ENCODE data around the gene SEH1L. TPM values are rescaled to one million over a fixed set of nuclear protein-coding genes. Genes with fewer than 3 reads are reported as not detected.
A peak's percentile ranks its signal among the peaks of the same experiment; 100 is the strongest.
"Not testable (repeated sequence)": the region's sequence is repeated elsewhere in the genome, so short reads cannot be mapped to it uniquely, and the experiment has no call there.

SEH1L gene
- total RNA-seq, 1 donor from 2014 or later = 40.1 TPM

DNA sequence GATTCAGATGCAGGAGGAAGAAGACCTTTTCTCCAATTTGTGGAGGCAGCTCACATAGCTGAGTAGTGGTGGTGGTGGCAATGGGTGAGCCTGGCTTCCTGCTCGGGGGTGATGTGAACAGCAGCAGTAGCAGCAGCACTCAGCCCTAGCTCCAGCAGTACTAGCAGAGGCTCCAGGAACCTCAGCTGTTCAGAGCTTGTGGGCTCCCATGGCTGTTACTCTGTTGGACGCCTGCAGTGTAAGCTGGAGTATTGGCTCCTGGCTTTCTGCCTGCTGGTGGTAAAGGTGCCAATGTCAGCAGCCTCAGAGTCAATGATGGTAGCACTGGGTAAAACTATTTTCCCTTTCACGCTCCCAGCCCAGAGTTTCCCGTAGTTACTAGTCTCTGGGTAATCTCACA is 3.1 kb upstream of the SEH1L start:
- DNase-seq = no peak

- DNase-seq = peak; percentile 22
Observed at GRCh38 chr18:12946549-12947284, 1.1 kb upstream of the SEH1L start.

- peak; percentile 89 for DNase-seq
Observed at GRCh38 chr18:12948050-12948804, 416 bp downstream of the SEH1L start.

- no peak for DNase-seq
Observed at GRCh38 chr18:12958478-12958877, 10.7 kb downstream of the SEH1L start.

DNA sequence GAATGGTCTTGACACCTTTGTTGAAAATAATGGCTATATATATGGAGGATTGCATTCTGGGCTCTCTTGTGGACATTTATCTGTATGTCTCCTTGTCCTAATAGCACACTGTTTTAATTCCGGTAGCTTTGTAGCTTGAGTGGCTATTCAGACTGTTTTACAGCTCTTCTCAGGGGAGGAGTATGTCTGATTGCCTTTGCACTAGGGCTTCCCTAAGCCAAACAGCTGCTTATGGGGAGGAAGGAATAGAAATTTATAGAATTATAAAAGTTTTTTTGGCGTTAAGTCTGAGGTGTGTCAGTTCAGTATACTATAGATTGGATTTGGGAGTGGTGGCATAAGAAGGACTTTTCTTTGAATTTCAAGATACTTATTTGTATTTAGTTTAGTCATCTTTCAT is 12.6 kb downstream of the SEH1L start:
- no peak for DNase-seq

DNA sequence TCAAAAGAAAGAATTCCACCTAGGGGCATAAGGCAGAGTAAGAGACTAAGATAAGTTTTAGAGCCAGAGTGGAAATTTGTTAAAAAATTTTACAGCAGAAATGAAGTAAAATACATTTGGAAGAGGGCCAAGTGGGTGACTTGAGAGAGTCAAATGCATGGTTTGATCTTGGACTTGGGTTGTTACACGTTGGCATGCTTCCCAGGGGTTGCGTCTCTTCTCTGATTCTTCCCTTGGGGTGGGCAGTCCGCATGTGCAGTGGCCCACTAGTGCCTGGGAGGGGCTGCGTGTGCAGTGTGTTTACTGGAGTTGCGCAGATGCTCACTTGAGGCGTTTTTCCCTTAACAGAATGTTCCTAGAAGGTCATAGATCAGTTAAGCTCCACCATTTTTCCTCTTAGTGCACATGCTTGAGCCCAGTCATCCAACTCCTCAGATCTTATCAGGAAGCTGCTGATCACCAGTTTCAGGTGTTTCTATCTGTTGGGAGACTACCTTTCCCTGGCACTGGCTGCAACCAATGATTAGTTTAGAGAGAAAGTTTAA is 13.1 kb downstream of the SEH1L start:
- no peak for DNase-seq

- no peak for DNase-seq
Observed at GRCh38 chr18:12963069-12963468, 15.3 kb downstream of the SEH1L start.

DNA sequence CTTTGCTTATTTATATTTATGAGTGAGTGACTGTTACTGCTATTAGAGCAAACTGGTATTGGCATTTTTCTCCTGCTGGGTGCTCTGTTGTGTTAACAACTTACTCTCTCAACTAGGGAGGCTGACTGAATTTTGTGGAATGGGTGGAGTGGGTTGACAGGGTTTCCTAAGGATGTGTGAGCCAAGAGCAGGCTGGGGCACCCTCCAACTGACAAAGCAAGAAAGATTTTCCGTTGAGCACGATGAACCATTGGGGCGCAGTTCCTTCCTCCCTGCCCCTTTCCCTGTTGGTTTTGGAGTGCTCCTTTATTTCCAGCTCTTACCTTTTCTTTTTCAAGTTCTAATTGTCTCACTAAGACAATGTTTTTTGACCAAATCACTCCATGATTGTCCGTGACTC is 20.3 kb downstream of the SEH1L start:
- DNase-seq = no peak

DNA sequence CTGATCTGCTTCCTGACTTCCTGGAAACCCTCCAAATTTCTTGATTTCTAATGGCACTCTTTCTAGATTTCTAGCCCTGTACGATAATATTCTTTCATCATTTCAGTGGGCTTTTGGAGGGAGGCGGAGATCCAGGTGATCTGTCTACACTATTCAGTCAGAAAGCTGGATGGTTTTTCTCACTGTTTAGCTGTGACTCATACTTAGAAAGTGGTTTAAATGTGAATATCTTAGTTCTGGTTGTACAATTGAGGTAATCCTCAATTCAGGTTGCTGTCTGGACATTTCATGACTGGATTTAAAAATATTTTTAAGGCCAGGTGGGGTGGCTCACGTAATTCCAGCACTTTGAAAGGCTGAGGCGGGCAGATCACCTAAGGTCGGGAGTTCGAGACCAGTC is 20.8 kb downstream of the SEH1L start:
- DNase-seq = no peak

- no peak for DNase-seq
Observed at GRCh38 chr18:12973562-12974213, 25.9 kb downstream of the SEH1L start.

DNA sequence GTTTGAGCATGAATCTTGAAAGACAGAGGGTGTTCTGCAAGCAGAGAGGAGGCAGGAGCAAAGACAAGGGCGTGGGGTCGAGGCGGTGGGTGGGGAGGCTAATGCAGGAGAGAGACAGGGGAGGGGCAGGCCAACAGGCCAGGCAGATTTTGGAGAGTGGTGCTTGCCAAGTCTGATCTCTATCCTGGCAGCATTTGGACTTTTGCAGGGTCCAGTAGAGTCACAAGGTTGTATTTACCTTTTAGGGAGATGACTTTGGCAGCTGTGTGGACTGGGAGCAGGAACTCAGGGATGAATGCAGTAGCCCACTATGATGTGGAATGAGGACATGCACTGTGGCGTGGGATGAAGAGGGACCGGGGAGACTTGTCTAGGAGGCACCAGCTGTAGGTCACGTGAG is 27.7 kb downstream of the SEH1L start:
- no peak for DNase-seq

DNA sequence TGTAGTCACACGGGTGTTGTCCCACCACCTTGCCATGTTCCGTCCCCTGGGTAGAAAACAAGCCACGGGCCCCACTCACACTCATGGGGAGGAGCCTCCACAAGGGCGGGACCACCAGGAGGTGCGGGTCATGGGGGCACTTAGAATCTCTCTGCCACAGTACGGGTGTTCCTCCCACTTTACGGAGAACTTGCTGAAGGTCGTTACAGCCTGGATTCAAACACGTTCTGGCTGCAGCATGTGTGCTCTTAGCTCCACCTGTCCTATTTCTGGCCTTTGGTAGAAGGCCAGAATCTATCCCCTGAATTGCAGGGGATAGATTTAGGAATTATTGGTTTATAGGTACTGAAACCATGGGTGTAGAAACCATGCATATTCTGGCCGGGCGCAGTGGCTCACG is 28.5 kb downstream of the SEH1L start:
- DNase-seq = no peak

- DNase-seq = not testable (repeated sequence)
Observed at GRCh38 chr18:12980065-12980464, 32.3 kb downstream of the SEH1L start.

DNA sequence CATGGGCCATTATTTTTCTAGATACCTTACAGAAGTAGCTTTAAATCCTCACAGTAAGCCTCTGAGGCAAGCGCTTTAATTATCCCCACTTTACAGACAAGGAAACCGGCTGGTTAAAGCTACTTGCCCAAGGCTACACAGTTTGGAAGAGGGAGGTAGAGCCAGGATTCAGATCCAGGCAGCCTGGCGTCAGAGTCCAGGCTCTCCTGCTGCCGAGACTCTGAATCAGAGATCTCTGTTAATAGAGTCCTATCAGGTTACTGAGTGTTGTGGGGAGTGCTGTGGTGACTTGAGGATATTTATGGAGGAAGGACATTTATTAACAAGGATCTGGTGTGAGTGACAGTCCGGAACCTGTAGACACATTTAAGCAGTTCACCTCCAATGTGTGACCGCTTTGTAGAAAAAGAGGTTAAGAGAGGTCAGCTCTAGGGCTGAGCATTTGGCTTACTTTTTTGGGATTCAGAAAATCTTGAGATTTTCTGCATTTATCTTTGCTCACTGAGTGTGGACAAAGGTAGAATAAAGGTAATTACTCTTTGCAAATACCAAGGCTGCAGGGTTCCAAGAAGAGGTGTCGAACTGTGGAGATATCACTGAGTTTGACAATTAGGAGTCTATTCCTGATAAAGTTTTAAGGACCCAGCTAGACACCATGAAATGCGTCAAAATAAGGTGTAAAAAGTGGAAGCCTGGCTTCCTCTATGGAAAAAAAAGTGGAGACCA is 41.7 kb downstream of the SEH1L start:
- DNase-seq = no peak

DNA sequence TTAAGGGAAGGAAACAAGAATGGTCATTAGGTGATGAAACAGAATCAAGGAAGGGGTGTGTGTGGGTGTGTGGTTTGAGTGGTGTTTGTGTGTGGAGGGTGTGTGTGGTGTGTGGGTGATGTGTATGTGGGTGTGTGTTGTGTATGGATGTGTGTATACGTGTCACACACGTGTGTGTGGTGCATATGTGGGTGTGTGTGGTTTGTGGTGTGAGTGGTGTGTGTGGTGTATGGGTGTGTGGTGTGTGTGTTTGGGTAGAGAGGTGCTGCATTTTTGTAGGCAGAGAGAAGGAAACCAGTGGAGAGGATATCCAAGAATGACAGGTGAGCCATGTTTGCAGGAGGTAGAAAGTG is 42.3 kb downstream of the SEH1L start:
- no peak for DNase-seq

- DNase-seq = no peak
Observed at GRCh38 chr18:12990641-12990966, 42.8 kb downstream of the SEH1L start.

GRCh38 chr18:12990967-12991820 is 43.4 kb downstream of the SEH1L start, which contains the start of gene CEP192:
Gene CEP192 (plus strand): TSS chr18:12991362. CDS start chr18:12999425, 8,063 bp downstream.
- DNase-seq = peak; percentile 98

GRCh38 chr18:12991821-12992179 is 44.0 kb downstream of the SEH1L start:
- no peak for DNase-seq

DNA sequence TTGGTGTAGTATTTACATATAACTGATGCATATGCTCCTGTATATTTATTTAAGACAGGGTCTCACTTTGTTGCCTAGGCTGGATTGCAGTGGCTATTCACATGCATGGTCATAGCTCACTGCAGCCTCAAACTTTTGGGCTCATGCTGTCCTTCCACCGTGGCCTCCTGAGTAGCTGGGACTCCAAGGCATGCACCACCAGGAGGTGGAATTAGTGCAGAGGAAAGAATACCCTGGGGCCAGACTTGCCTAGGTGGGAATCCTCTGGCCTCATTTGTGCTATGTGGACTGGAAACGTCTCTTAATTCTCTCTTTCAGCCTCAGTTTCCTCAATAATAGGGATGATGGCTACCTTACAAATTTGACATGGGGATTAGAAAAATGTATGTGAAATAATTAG is 45.6 kb downstream of the SEH1L start:
- DNase-seq = no peak

DNA sequence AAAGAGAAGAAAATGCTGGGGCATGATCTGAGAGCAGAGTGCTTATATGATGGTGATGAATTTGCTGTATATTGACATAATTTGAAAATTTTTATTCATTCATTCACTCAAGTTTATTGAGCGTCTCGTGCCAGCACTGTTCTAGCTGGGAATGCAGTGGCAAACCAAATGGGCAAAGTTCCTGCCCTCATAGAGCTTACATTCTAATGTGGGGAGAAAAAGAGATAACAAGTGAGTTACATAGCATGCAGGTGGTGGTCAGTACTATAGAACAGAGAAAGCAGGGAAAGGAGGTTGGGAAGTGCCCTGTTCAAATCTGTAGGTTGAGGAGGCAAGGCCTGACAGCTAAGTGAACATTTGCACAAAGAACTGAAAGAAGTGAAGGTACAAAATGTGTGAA is 47.6 kb downstream of the SEH1L start:
- DNase-seq = no peak

DNA sequence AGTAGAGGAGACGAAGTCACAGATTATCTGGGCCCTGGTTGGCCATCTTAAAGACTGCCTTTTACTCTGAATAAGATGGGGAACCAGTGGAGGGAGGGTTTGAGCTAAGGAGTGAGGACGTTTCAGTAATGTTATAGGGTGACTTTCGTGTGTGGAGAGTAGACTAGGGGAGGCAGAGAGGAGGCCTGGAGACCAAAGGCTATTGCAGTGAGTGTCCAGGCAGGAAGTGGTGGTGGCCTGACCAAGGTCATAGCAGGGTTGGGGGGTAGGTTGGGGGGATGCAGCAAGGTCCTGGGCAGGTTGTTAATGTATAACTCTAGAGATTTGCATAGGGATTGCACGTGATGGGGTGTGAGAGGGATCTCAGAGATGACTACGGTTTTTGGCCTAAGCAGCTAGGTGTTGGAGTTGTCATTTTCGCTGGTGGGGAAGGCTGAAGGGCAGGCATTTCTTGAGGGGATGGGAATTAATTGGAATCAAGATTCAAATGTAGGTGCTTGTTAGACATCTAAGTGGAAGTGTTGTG is 48.2 kb downstream of the SEH1L start:
- no peak for DNase-seq

All from occipital lobe (tissue), 2 donors.